Measurements from ENCODE around the gene DNAJB11. TPM values are rescaled to one million over a fixed set of nuclear protein-coding genes. Genes with fewer than 3 reads are reported as not detected.

The DNAJB11 gene
- total and polyA plus RNA-seq, 7 donors = 10.8 to 73.3 (median 23.5) TPM

- Histone ChIP-seq H3K36me3 (no peaks in the 10 kb centered on the region), H3K27ac (no peak overlapping the region), H3K4me1 (peaks cover 0 to 10% (median 8%) of the 10 kb centered on the region in 4 donors), H3K9me3 (no peaks in the 10 kb centered on the region), H3K4me3 (no peak overlapping the region), H3K27me3 (peaks cover 0 to 27% (median 0%) of the 10 kb centered on the region in 3 donors)
- no peak for TF ChIP-seq EP300 (IDR thresholded peaks at IDR 0.05)
- no peak for TF ChIP-seq POLR2AphosphoS5 (IDR thresholded peaks at IDR 0.05)
- no peak for TF ChIP-seq POLR2A (IDR thresholded peaks at IDR 0.05)
- no peak for TF ChIP-seq CTCF (IDR thresholded peaks at IDR 0.05)
- intact Hi-C loops (cut with DNase I) = loop anchor here (2.0 kb wide), 2 partner anchors 207 to 1101 kb away; no protein-coding TSS in a partner anchor
- 62 to 72% methylated on average over 4 of the region's 4 CpGs for WGBS, 2 donors
- DNase-seq = no peak
Measured at GRCh38 chr3:186613637-186614265, 43.2 kb downstream of the DNAJB11 start.

DNA sequence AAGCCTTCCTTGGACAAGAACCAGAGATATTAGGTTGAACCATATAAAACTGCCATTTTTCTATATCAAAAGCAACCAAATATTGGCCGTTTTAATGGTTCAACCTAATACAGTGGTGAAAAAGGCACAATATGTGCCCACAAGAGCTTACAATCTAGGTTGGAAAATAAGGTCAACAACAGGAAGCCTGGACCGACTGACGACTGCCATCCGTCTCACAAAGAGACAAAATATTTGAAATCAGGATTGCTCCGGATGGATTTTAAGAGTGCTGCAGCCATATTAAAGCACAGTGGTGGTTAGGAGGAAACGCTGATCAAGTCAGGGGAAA, 43.7 kb downstream of the DNAJB11 start:
- WGBS, 2 donors = 52 to 54% methylated on average over 6 of the region's 6 CpGs
- H3K27ac ChIP-seq = no peak overlapping the region
- no peaks in the 10 kb centered on the region for H3K36me3 ChIP-seq
- intact Hi-C loops (cut with DNase I) = loop anchor here (2.0 kb wide), 2 partner anchors 207 to 1101 kb away; no protein-coding TSS in a partner anchor
- no peaks in the 10 kb centered on the region for H3K9me3 ChIP-seq
- H3K4me3 ChIP-seq = no peak overlapping the region
- no peak for DNase-seq
- H3K27me3 ChIP-seq = peaks cover 0 to 27% (median 0%) of the 10 kb centered on the region in 3 donors
- no peak for TF ChIP-seq POLR2A (IDR thresholded peaks at IDR 0.05)
- no peak for TF ChIP-seq EP300 (IDR thresholded peaks at IDR 0.05)
- no peak for TF ChIP-seq CTCF (IDR thresholded peaks at IDR 0.05)
- TF ChIP-seq POLR2AphosphoS5 (IDR thresholded peaks at IDR 0.05) = no peak
- peaks cover 0 to 10% (median 8%) of the 10 kb centered on the region in 4 donors for H3K4me1 ChIP-seq

GRCh38 chr3:186614597-186615483, 44.3 kb downstream of the DNAJB11 start:
- Histone ChIP-seq H3K4me1 (peaks cover 0 to 10% (median 8%) of the 10 kb centered on the region in 4 donors), H3K9me3 (no peaks in the 10 kb centered on the region), H3K4me3 (no peak overlapping the region), H3K36me3 (no peaks in the 10 kb centered on the region), H3K27me3 (peaks cover 0 to 27% (median 0%) of the 10 kb centered on the region in 3 donors), H3K27ac (no peak overlapping the region)
- intact Hi-C loops (cut with DNase I) = loop anchor here (2.0 to 5.0 kb wide), 4 partner anchors 206 to 1100 kb away; no protein-coding TSS in a partner anchor
- peak; percentile 77 for DNase-seq
- TF ChIP-seq POLR2AphosphoS5 (IDR thresholded peaks at IDR 0.05) = no peak
- no peak for TF ChIP-seq POLR2A (IDR thresholded peaks at IDR 0.05)
- TF ChIP-seq CTCF (IDR thresholded peaks at IDR 0.05) = peak; percentile 73 to 97 (median 88)
- TF ChIP-seq EP300 (IDR thresholded peaks at IDR 0.05) = no peak
- 28 to 32% methylated on average over 16 of the region's 16 CpGs for WGBS, 2 donors

GRCh38 chr3:186616299-186616617, 45.7 kb downstream of the DNAJB11 start:
- peaks cover 0 to 30% (median 0%) of the 10 kb centered on the region in 3 donors for H3K27me3 ChIP-seq

More at GRCh38 chr3:186616299-186616617, 45.7 kb downstream of the DNAJB11 start:
- DNase-seq = no peak
- Histone ChIP-seq H3K36me3 (no peaks in the 10 kb centered on the region), H3K9me3 (no peaks in the 10 kb centered on the region), H3K4me1 (peaks cover 0 to 10% (median 8%) of the 10 kb centered on the region in 4 donors), H3K27ac (no peak overlapping the region), H3K4me3 (no peak overlapping the region)
- TF ChIP-seq POLR2AphosphoS5 (IDR thresholded peaks at IDR 0.05) (no peak), CTCF (IDR thresholded peaks at IDR 0.05) (no peak), POLR2A (IDR thresholded peaks at IDR 0.05) (no peak), EP300 (IDR thresholded peaks at IDR 0.05) (no peak)
- intact Hi-C loops (cut with DNase I) = loop anchor here (5.0 kb wide), 2 partner anchors 551 to 634 kb away; no protein-coding TSS in a partner anchor
- 91% methylated on average over 8 of the region's 8 CpGs for WGBS, 2 donors
